HAP-1 (cell line): ENCODE measurements around the gene DMAC2.

Source experiments
- DNase-seq, 2 experiments: peaks; one replicate each; pipeline ENCODE4 v3.0.0-alpha.2; 2016 to 2020; ENCODE audit warnings: low spot score in 2 of 2
- H3K27me3 ChIP-seq: fragments of 250-450 bp; sonication (Bioruptor Pico); 2 replicates; pipeline ENCODE4 v1.5.1; 2020; ENCODE audit warnings: low read depth, mild to moderate bottlenecking, moderate library complexity
- H3K36me3 ChIP-seq: fragments of 250-450 bp; sonication (Bioruptor Pico); replicated peaks from 2 replicates; pipeline ENCODE4 v1.5.1; 2020; ENCODE audit warnings: mild to moderate bottlenecking
- H3K4me1 ChIP-seq: fragments of 250-450 bp; sonication (Bioruptor Pico); 2 replicates; pipeline ENCODE4 v1.5.1; 2020; ENCODE audit warnings: mild to moderate bottlenecking
- H3K4me3 ChIP-seq: fragments of 250-450 bp; sonication (Bioruptor Pico); 2 replicates; pipeline ENCODE4 v1.5.1; 2020; ENCODE audit warnings: mild to moderate bottlenecking, moderate library complexity
- H3K9me3 ChIP-seq: fragments of 250-450 bp; sonication (Bioruptor Pico); 2 replicates; pipeline ENCODE4 v1.5.1; 2020; ENCODE audit warnings: mild to moderate bottlenecking, moderate library complexity
- in situ Hi-C: fragments of 300-500 bp; cut with MboI; formaldehyde crosslinking; loops from 3 replicates; pipeline ENCODE4 v1.14.3; 2020; ENCODE audit warnings: low sequenced_read_pairs, inconsistent platforms, mixed read lengths

Gene DMAC2

GRCh38 chr19:41422955-41423354, 16.8 kb downstream of the DMAC2 start:
- DNase-seq = no peak
- Histone ChIP-seq H3K4me3 (no peak overlapping the region), H3K4me1 (peaks cover 3% of the 10 kb centered on the region; the same call in 1 of the 2 replicates), H3K9me3 (no peaks in the 10 kb centered on the region), H3K27me3 (no peaks in the 10 kb centered on the region), H3K36me3 (peaks cover 10% of the 10 kb centered on the region)
- in situ Hi-C loops = no loop called here

GRCh38 chr19:41422456-41422855, 17.3 kb downstream of the DMAC2 start:
- in situ Hi-C loops = no loop called here
- Histone ChIP-seq H3K4me1 (peaks cover 3% of the 10 kb centered on the region; the same call in 1 of the 2 replicates), H3K4me3 (no peak overlapping the region), H3K36me3 (peaks cover 10% of the 10 kb centered on the region), H3K27me3 (no peaks in the 10 kb centered on the region), H3K9me3 (no peaks in the 10 kb centered on the region)
- DNase-seq = no peak

DNA sequence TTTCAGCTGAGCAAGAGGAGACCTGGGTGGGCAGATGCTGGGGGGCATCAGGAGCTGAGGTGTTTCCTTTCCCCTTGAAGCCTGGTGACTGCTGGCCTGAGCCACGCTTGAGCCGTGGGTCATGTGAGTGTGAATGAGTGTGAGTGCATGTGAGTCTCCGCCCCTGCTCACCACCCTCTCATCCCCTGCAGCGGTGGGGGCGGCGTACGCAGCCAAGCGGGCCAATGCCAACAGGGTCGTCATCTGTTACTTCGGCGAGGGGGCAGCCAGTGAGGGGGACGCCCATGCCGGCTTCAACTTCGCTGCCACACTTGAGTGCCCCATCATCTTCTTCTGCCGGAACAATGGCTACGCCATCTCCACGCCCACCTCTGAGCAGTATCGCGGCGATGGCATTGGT, 17.7 kb downstream of the DMAC2 start:
- Histone ChIP-seq H3K4me3 (no peak overlapping the region), H3K27me3 (no peaks in the 10 kb centered on the region), H3K4me1 (peaks cover 2% of the 10 kb centered on the region; the same call in 1 of the 2 replicates), H3K9me3 (no peaks in the 10 kb centered on the region), H3K36me3 (peaks cover 10% of the 10 kb centered on the region)
- in situ Hi-C loops = no loop called here
- no peak for DNase-seq

GRCh38 chr19:41421314-41421713, 18.4 kb downstream of the DMAC2 start:
- no peak overlapping the region for H3K4me3 ChIP-seq
- H3K9me3 ChIP-seq = no peaks in the 10 kb centered on the region
- H3K4me1 ChIP-seq = no peaks in the 10 kb centered on the region
- peaks cover 10% of the 10 kb centered on the region for H3K36me3 ChIP-seq
- H3K27me3 ChIP-seq = no peaks in the 10 kb centered on the region
- DNase-seq = no peak
- in situ Hi-C loops = no loop called here

DNA sequence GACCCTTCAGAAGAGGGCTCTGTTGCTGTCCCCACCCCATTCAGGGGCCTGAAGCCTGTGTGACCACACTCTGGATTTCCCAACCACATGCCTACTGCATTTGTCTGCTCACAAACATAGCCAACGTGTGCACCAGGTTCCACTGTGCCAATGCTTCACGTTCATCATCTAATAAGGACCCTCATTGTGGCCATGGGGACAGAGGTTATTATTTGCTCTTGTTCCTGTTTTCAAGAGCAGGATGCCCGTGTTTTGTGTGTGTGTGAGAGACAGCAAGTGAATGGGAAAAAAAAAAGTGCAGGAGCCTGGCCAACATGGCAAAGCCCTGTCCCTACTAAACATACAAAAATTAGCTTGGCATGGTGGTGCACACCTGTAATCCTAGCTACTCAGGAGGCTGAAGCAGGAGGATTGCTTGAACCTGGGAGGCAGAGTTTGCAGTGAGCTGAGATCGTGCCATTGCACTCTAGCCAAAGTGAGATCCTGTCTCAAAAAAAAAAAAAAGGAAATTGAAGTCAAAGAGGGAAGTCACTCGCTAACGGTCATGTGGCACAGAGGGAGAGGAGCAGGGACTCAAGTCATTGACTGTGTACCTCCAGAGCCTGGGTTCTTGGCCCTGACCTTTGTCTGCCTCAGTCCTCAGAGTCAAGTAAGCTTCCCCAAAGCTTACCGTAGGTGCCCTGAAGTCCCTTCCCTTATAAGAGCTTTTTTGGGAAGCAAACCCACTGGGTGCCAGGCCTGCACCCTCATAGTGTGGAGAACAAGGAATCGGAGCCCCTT, 19.4 kb downstream of the DMAC2 start:
- no peak overlapping the region for H3K4me3 ChIP-seq
- no peaks in the 10 kb centered on the region for H3K9me3 ChIP-seq
- H3K4me1 ChIP-seq = no peaks in the 10 kb centered on the region
- in situ Hi-C loops = no loop called here
- DNase-seq = no peak
- H3K27me3 ChIP-seq = no peaks in the 10 kb centered on the region
- peaks cover 10% of the 10 kb centered on the region for H3K36me3 ChIP-seq

- no peaks in the 10 kb centered on the region for H3K4me1 ChIP-seq
- in situ Hi-C loops = no loop called here
- no peak for DNase-seq
- peaks cover 10% of the 10 kb centered on the region for H3K36me3 ChIP-seq
- no peak overlapping the region for H3K4me3 ChIP-seq
- H3K27me3 ChIP-seq = no peaks in the 10 kb centered on the region
- no peaks in the 10 kb centered on the region for H3K9me3 ChIP-seq
Measured at GRCh38 chr19:41416194-41416674, 23.5 kb downstream of the DMAC2 start.

DNA sequence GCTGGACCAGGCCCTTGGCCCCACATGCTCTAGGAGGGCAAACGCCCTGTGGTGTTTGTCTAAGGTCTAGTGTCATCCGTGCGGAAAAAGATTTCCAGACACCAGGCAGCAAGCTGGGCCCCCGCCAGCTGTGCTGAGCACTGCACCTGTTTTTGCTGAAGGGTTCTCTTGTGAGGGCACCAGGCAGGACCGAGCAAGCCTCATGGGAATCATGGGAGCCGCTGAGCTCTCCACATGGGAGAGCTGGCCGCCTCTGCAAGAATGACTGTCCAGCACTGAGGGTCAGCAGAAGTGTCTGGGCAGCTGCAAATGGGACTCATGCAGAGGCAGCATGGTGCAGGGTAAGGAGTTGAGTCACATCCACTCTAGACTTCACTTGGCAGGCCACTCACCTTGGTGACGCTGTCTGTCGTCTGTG, 24.5 kb downstream of the DMAC2 start:
- no peaks in the 10 kb centered on the region for H3K27me3 ChIP-seq
- in situ Hi-C loops = no loop called here
- no peak overlapping the region for H3K4me3 ChIP-seq
- no peaks in the 10 kb centered on the region for H3K4me1 ChIP-seq
- no peak for DNase-seq
- H3K36me3 ChIP-seq = peaks cover 10% of the 10 kb centered on the region
- no peaks in the 10 kb centered on the region for H3K9me3 ChIP-seq

GRCh38 chr19:41414461-41414860, 25.3 kb downstream of the DMAC2 start:
- peaks cover 7% of the 10 kb centered on the region for H3K36me3 ChIP-seq
- in situ Hi-C loops = no loop called here
- H3K4me1 ChIP-seq = no peaks in the 10 kb centered on the region
- H3K9me3 ChIP-seq = no peaks in the 10 kb centered on the region
- no peak for DNase-seq
- H3K4me3 ChIP-seq = no peak overlapping the region
- H3K27me3 ChIP-seq = no peaks in the 10 kb centered on the region

DNA sequence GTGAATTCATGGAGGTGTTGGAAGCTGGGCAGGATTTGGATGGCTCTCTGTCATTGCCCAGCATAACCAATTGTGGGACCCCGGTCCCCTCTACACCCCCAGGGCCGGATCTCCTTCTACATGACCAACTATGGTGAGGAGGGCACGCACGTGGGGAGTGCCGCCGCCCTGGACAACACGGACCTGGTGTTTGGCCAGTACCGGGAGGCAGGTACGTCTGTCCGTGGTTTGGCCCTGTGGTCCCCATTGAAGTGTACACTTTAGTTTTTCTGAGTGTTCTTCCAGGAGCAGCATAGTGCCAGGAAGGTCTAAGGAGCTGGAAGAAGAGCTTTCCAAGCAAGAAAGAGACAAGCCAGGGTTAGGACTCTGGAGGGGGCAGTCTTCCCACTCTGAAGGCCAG, 25.8 kb downstream of the DMAC2 start:
- Histone ChIP-seq H3K4me1 (no peaks in the 10 kb centered on the region), H3K27me3 (no peaks in the 10 kb centered on the region), H3K36me3 (peaks cover 3% of the 10 kb centered on the region; the same call in 1 of the 2 replicates), H3K4me3 (no peak overlapping the region), H3K9me3 (no peaks in the 10 kb centered on the region)
- no peak for DNase-seq
- in situ Hi-C loops = no loop called here

- Histone ChIP-seq H3K4me3 (no peak overlapping the region), H3K4me1 (no peaks in the 10 kb centered on the region), H3K9me3 (no peaks in the 10 kb centered on the region), H3K36me3 (no peaks in the 10 kb centered on the region), H3K27me3 (no peaks in the 10 kb centered on the region)
- in situ Hi-C loops = no loop called here
- DNase-seq = no peak
Measured at GRCh38 chr19:41412953-41413352, 26.8 kb downstream of the DMAC2 start.

- Histone ChIP-seq H3K4me3 (no peak overlapping the region), H3K36me3 (no peaks in the 10 kb centered on the region), H3K27me3 (no peaks in the 10 kb centered on the region), H3K9me3 (no peaks in the 10 kb centered on the region), H3K4me1 (no peaks in the 10 kb centered on the region)
- no peak for DNase-seq
- in situ Hi-C loops = no loop called here
Measured at GRCh38 chr19:41411968-41412265, 27.8 kb downstream of the DMAC2 start.

- in situ Hi-C loops = no loop called here
Measured at GRCh38 chr19:41411100-41411967, 28.4 kb downstream of the DMAC2 start.

DNA sequence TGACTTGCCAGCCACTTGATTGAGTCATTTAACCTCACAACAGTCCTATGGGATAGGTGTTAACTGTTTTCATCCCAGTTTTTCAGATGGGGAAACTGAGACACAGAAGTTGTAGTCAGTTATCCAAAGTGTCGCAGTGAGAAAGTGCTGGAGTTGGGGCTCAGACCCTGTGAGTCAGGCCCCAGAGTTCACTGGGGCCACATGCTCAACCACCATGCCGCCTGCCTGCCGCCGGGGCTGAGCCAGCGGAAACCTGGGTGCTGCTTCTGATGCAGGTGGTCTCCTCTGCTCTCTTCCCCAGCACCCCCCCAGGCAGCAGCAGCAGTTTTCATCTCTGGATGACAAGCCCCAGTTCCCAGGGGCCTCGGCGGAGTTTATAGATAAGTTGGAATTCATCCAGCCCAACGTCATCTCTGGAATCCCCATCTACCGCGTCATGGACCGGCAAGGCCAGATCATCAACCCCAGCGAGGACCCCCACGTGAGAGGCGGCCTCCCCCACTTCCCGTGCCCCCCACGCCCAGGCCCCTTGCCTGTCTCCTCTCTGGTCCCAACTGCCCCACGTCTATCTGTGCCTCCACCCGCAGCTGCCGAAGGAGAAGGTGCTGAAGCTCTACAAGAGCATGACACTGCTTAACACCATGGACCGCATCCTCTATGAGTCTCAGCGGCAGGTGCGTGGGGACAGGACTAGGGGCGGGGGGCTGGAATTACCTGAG, 29.2 kb downstream of the DMAC2 start:
- no peaks in the 10 kb centered on the region for H3K36me3 ChIP-seq
- no peak for DNase-seq
- H3K4me1 ChIP-seq = no peaks in the 10 kb centered on the region
- no peaks in the 10 kb centered on the region for H3K27me3 ChIP-seq
- H3K9me3 ChIP-seq = no peaks in the 10 kb centered on the region
- in situ Hi-C loops = no loop called here
- no peak overlapping the region for H3K4me3 ChIP-seq

More at GRCh38 chr19:41411100-41411967, 28.4 kb downstream of the DMAC2 start:
- H3K4me3 ChIP-seq = no peak overlapping the region
- H3K36me3 ChIP-seq = no peaks in the 10 kb centered on the region
- no peak for DNase-seq
- no peaks in the 10 kb centered on the region for H3K27me3 ChIP-seq
- H3K9me3 ChIP-seq = no peaks in the 10 kb centered on the region
- H3K4me1 ChIP-seq = no peaks in the 10 kb centered on the region

- no peak overlapping the region for H3K4me3 ChIP-seq
- in situ Hi-C loops = no loop called here
- H3K27me3 ChIP-seq = no peaks in the 10 kb centered on the region
- H3K36me3 ChIP-seq = no peaks in the 10 kb centered on the region
- DNase-seq = no peak
- H3K9me3 ChIP-seq = no peaks in the 10 kb centered on the region
- H3K4me1 ChIP-seq = no peaks in the 10 kb centered on the region
Measured at GRCh38 chr19:41409288-41409687, 30.4 kb downstream of the DMAC2 start.
